Activated T-helper 1 cell treated with Interleukin-2 at 50 U/mL for 16 hours (primary cell): ENCODE data around the gene IFT43.
A peak's percentile ranks its signal among the peaks of the same experiment; 100 is the strongest.
"Not testable (repeated sequence)": the region's sequence is repeated elsewhere in the genome, so short reads cannot be mapped to it uniquely, and the experiment has no call there.

Experiments
- DNase-seq: peaks from one replicate; pipeline ENCODE4 v3.0.0-alpha.2; 2020; ENCODE audit warnings: low read depth

IFT43 gene

GRCh38 chr14:75980856-75981255 is 4.7 kb upstream of the IFT43 start:
- no peak for DNase-seq

- peak; percentile 38 for DNase-seq
These were observed 3.9 kb upstream of the IFT43 start, which contains the start of gene TGFB3 for GRCh38 chr14:75981426-75982265. TGFB3 (minus strand) TSS chr14:75981995; CDS start chr14:75980893, 1,102 bp downstream.

GRCh38 chr14:75982266-75983018 is 3.1 kb upstream of the IFT43 start:
- DNase-seq = peak; percentile 60

GRCh38 chr14:75983019-75983358 is 2.6 kb upstream of the IFT43 start:
- DNase-seq = no peak

- DNase-seq = no peak
These were observed 889 bp upstream of the IFT43 start for GRCh38 chr14:75984674-75985073.

- no peak for DNase-seq
These were observed 839 bp downstream of the IFT43 start for GRCh38 chr14:75986439-75986765.

- no peak for DNase-seq
These were observed 1.8 kb downstream of the IFT43 start for GRCh38 chr14:75987201-75987970.

- DNase-seq = no peak
These were observed 3.6 kb downstream of the IFT43 start for GRCh38 chr14:75989134-75989533.

- no peak for DNase-seq
These were observed 4.7 kb downstream of the IFT43 start for GRCh38 chr14:75990297-75990696.

GRCh38 chr14:75991753-75992152 is 6.2 kb downstream of the IFT43 start:
- no peak for DNase-seq

- no peak for DNase-seq
These were observed 8.0 kb downstream of the IFT43 start for GRCh38 chr14:75993567-75994041.

GRCh38 chr14:75995372-75996041 is 9.9 kb downstream of the IFT43 start:
- no peak for DNase-seq

GRCh38 chr14:75996488-75996887 is 10.9 kb downstream of the IFT43 start:
- DNase-seq = no peak

GRCh38 chr14:75999511-76000190 is 14.1 kb downstream of the IFT43 start:
- DNase-seq = no peak

- DNase-seq = no peak
These were observed 16.8 kb downstream of the IFT43 start for GRCh38 chr14:76002383-76002782.

GRCh38 chr14:76006253-76006652 is 20.7 kb downstream of the IFT43 start:
- no peak for DNase-seq

GRCh38 chr14:76007379-76007778 is 21.8 kb downstream of the IFT43 start:
- DNase-seq = no peak

- no peak for DNase-seq
These were observed 22.3 kb downstream of the IFT43 start for GRCh38 chr14:76007852-76008251.

GRCh38 chr14:76009627-76010026 is 24.1 kb downstream of the IFT43 start:
- DNase-seq = not testable (repeated sequence)

GRCh38 chr14:76011930-76012329 is 26.4 kb downstream of the IFT43 start:
- no peak for DNase-seq

- DNase-seq = no peak
These were observed 26.8 kb downstream of the IFT43 start for GRCh38 chr14:76012354-76012753.
